HepG2 (cell line): ENCODE data around the gene RAB1B. TPM values are rescaled to one million over a fixed set of nuclear protein-coding genes. Genes with fewer than 3 reads are reported as not detected.

Experiments
- ATAC-seq: fragments of 200-7000 bp; cut with Tn5 transposase; 3 replicates; pipeline ENCODE4 v1.9.1; 2020; ENCODE audit warnings: mild to moderate bottlenecking, moderate library complexity
- BruUV-seq: library from RNA; stranded (reverse); fragments of 400-500 nt; replicated peaks from 2 replicates; lab custom pipeline; 2021; lab: Mats Ljungman, UMichigan
- CTCF ChIA-PET: fragments of 300-600 bp; formaldehyde crosslinking; extraction: SDS; loops from one replicate; lab custom pipeline; 2021; ENCODE audit warnings: low total read pairs, inconsistent platforms, low intra/inter-chr PET ratio; lab: Yijun Ruan, JAX
- POLR2A ChIA-PET: fragments of 350-600 bp; sonication (Branson Sonifier 250); formaldehyde crosslinking; loops from one replicate; lab custom pipeline; 2020; ENCODE audit warnings: antibody characterized with exemption, inconsistent platforms; lab: Yijun Ruan, JAX
- DNase-seq: peaks from one replicate; pipeline ENCODE4 v3.0.0-alpha.2; 2015; ENCODE audit warnings: low spot score
- FAIRE-seq: peaks from 3 replicates; lab custom pipeline; 2011; peaks lifted over from hg19 to GRCh38; lab: Jason Lieb, UNC
- H2AFZ ChIP-seq: one replicate; pipeline ENCODE4 v1.6.1; 2011; ENCODE audit warnings: low read length, inconsistent platforms
- H3K27ac ChIP-seq: fragments of 300-600 bp; 3 replicates; pipeline ENCODE4 v1.8.0; 2011; ENCODE audit warnings: mixed run types, mild to moderate bottlenecking, mixed read lengths, low read length, inconsistent platforms; ENCODE audit not compliant: insufficient read depth; ENCODE audit errors: extremely low read length
- H3K27me3 ChIP-seq, 2 experiments: fragments of 200-600 bp in 1 of 2; 2 replicates in 1 of 2; 3 replicates in 1 of 2; pipeline versions ENCODE4 v1.6.0 to v1.8.0; 2011; ENCODE audit warnings: low read length in 2 of 2, mild to moderate bottlenecking in 2 of 2, moderate library complexity in 2 of 2, inconsistent platforms in 1 of 2; ENCODE audit not compliant: insufficient read depth in 2 of 2, control insufficient read depth in 1 of 2
- H3K36me3 ChIP-seq, 2 experiments: fragments of 200-600 bp in 1 of 2; replicated peaks in 1 of 2; 2 replicates in 1 of 2; 3 replicates in 1 of 2; pipeline versions ENCODE4 v1.5.1 to v1.8.0; 2011; ENCODE audit warnings: low read length in 2 of 2, inconsistent platforms in 1 of 2; ENCODE audit not compliant: insufficient read depth in 2 of 2, control insufficient read depth in 1 of 2
- H3K4me1 ChIP-seq: 2 replicates; pipeline ENCODE4 v1.5.1; 2012; ENCODE audit warnings: low read length, inconsistent platforms; ENCODE audit not compliant: insufficient read depth
- H3K4me2 ChIP-seq: 2 replicates; pipeline ENCODE4 v1.6.0; 2011; ENCODE audit warnings: low read depth, low read length, inconsistent platforms
- H3K4me3 ChIP-seq, 3 experiments: fragments of 200-600 bp in 1 of 3; sonication (generic), shearing (Covaris generic) in 1 of 3; replicated peaks in 1 of 3; 2 replicates each; pipeline ENCODE4 v1.5.1; 2011 to 2016; ENCODE audit warnings: low read length in 3 of 3, inconsistent platforms in 2 of 3, low read depth in 2 of 3, mild to moderate bottlenecking in 2 of 3, control low read depth in 1 of 3, mixed read lengths in 1 of 3; ENCODE audit not compliant: insufficient read depth in 1 of 3
- H3K79me2 ChIP-seq: one replicate; pipeline ENCODE4 v1.6.1; 2011; ENCODE audit warnings: low read length, inconsistent platforms; ENCODE audit not compliant: insufficient read depth
- H3K9ac ChIP-seq: 2 replicates; pipeline ENCODE4 v1.6.0; 2011; ENCODE audit warnings: mild to moderate bottlenecking, low read depth, low read length, inconsistent platforms; ENCODE audit not compliant: insufficient read depth
- H3K9me3 ChIP-seq: 2 replicates; pipeline ENCODE4 v1.5.1; 2012; ENCODE audit warnings: mild to moderate bottlenecking, low read length
- H4K20me1 ChIP-seq: 2 replicates; pipeline ENCODE4 v1.6.0; 2011; ENCODE audit warnings: inconsistent platforms, mild to moderate bottlenecking, low read length, moderate library complexity; ENCODE audit not compliant: insufficient read depth
- ATF4 ChIP-seq, 2 experiments: fragments of 450-650 bp in 1 of 2; sonication (generic) in 1 of 2; formaldehyde crosslinking; IDR thresholded peaks; 2 replicates each; pipeline versions ENCODE4 v1.5.0 to v1.8.0; 2020 to 2022; ENCODE audit warnings: mild to moderate bottlenecking in 1 of 2, missing genetic modification reagents in 1 of 2
- E2F2 ChIP-seq: sonication (generic); formaldehyde crosslinking; IDR thresholded peaks from 2 replicates; pipeline ENCODE4 v1.4.0; 2020; ENCODE audit warnings: missing genetic modification reagents, borderline replicate concordance
- ISX ChIP-seq: sonication (generic); formaldehyde crosslinking; conservative IDR thresholded peaks from 2 replicates; pipeline ENCODE4 v1.5.0; 2020; ENCODE audit warnings: missing genetic modification reagents
- PRPF4 ChIP-seq: fragments of 200-400 bp; formaldehyde crosslinking; IDR thresholded peaks from 2 replicates; pipeline ENCODE4 v1.6.1; 2016; ENCODE audit warnings: low read length, low read depth; ENCODE audit not compliant: poor library complexity, severe bottlenecking
- THAP8 ChIP-seq: sonication (generic); formaldehyde crosslinking; IDR thresholded peaks from 2 replicates; pipeline ENCODE4 v1.5.1; 2020; ENCODE audit warnings: missing genetic modification reagents, mild to moderate bottlenecking, borderline replicate concordance
- ZFYVE20 ChIP-seq: sonication (generic); formaldehyde crosslinking; IDR thresholded peaks from 2 replicates; pipeline ENCODE4 v1.8.0; 2023; ENCODE audit warnings: low read depth, mild to moderate bottlenecking, moderate library complexity, missing genetic modification reagents, borderline replicate concordance
- ZNF205 ChIP-seq: IDR thresholded peaks from 2 replicates; pipeline ENCODE4 v1.6.1; 2018; ENCODE audit warnings: missing biosample characterization, missing genetic modification reagents
- ZNF275 ChIP-seq: sonication (generic); formaldehyde crosslinking; IDR thresholded peaks from 2 replicates; pipeline ENCODE4 v1.8.0; 2022; ENCODE audit warnings: missing genetic modification reagents, mild to moderate bottlenecking, inconsistent platforms, borderline replicate concordance
- ZNF660 ChIP-seq: sonication (generic); formaldehyde crosslinking; IDR thresholded peaks from 2 replicates; pipeline ENCODE4 v1.5.1; 2020; ENCODE audit warnings: mild to moderate bottlenecking, low read depth, missing genetic modification reagents, borderline replicate concordance
- ZNF839 ChIP-seq: sonication (generic); formaldehyde crosslinking; IDR thresholded peaks from 2 replicates; pipeline ENCODE4 v1.4.0; 2020; ENCODE audit warnings: missing genetic modification reagents, mild to moderate bottlenecking, borderline replicate concordance
- ZNF879 ChIP-seq: sonication (generic); formaldehyde crosslinking; IDR thresholded peaks from 2 replicates; pipeline ENCODE4 v1.8.1; 2023; ENCODE audit warnings: missing genetic modification reagents
- WGBS: methylation state at CpG from one replicate; pipeline ENCODE4 v1.1.6; 2017; ENCODE audit warnings: low lambda C conversion rate; 5-methylcytosine and 5-hydroxymethylcytosine counted together
- in situ Hi-C: cut with HindIII; loops from 2 replicates; pipeline ENCODE4 v1.10.0; 2017; ENCODE audit warnings: low pct_unique_long_range_greater_than_20kb; ENCODE audit not compliant: extremely low pct_ligation_motif_present
- intact Hi-C: fragments of 100-400 bp; cut with micrococcal nuclease; formaldehyde crosslinking; loops from one replicate; pipeline ENCODE4 v1.10.0; 2022; ENCODE audit not compliant: unreplicated experiment
- polyA plus RNA-seq, 8 experiments: library from polyadenylated mRNA; depleted of rRNA in 3 of 8; stranded (reverse) in 7 of 8; unstranded in 1 of 8; fragments of >200 nt; fragmentation: Illumina TruSeq in 4 of 8; extraction: Trizol in 4 of 8; gene quantifications; 2 replicates each; pipeline versions ENCODE4 v1.2.1 to v1.2.3, GENCODE V29; 2011 to 2016; ENCODE audit warnings: low read depth in 4 of 8, missing spikeins in 1 of 8, mixed read lengths in 1 of 8; ENCODE audit not compliant: insufficient read depth in 1 of 8
- total RNA-seq, 5 experiments: library from RNA; depleted of rRNA; stranded (reverse); fragments of >200 nt; fragmentation: Illumina TruSeq; extraction: Trizol; gene quantifications; 2 replicates each; pipeline ENCODE4 v1.2.3, GENCODE V29; 2016; ENCODE audit warnings: low read depth in 1 of 5
- TF ChIP-seq, protein P1 (sequence below): IDR thresholded peaks from 2 replicates; pipeline ENCODE4 v1.6.1; 2012; ENCODE audit warnings: inconsistent platforms
- TF ChIP-seq, protein P2 (sequence below): IDR thresholded peaks from 2 replicates; pipeline ENCODE4 v1.6.1; 2016; ENCODE audit warnings: missing genetic modification reagents, missing compliant biosample characterization
- TF ChIP-seq, protein P3 (sequence below): sonication (generic); formaldehyde crosslinking; IDR thresholded peaks from 2 replicates; pipeline ENCODE4 v1.4.0; 2020; ENCODE audit warnings: missing genetic modification reagents, borderline replicate concordance

Gene RAB1B
- total and polyA plus RNA-seq, 2 of the 13 experiments (the other 11 are each of a cell fraction or from before 2014, with no cell fraction given): 77.9 to 87.9 TPM

GRCh38 chr11:66316849-66317251 lies 48.4 kb downstream of the RAB1B start, which contains the start of gene CD248:
Gene CD248 (minus strand): TSS chr11:66317044. CDS start chr11:66317027, 17 bp downstream.
- BruUV-seq: no TSS peak
- CTCF ChIA-PET: no interaction called here
- intact Hi-C loops: loop anchor here (10.0 kb wide), 1 partner anchor 68 kb away; no protein-coding TSS in a partner anchor
- ATAC-seq (peak; percentile 12), DNase-seq (no peak), FAIRE-seq (no peak)
- WGBS: 40% methylated on average over 5 of the region's 29 CpGs
- POLR2A ChIA-PET: interaction anchor here (0.8 to 3.7 kb wide), 7 partner anchors 10 to 34 kb away, joined by 3 to 28 read pairs (median 6); partner anchors contain the start of genes B4GAT1, BRMS1, RIN1 and YIF1A
- H3K9ac ChIP-seq: peak within 1 kb of the TSS; percentile 40
- 0 out of 5 replicates have a peak, but pooled peaks cover 0 to 4% of the 10 kb centered on the region in 2 experiments for H3K27me3 ChIP-seq
- no peak within 1 kb of the TSS for H2AFZ ChIP-seq
- H3K4me3 ChIP-seq: peak within 1 kb of the TSS; percentile 11 to 66 (median 24)
- in situ Hi-C loops: no loop called here
- H3K36me3 ChIP-seq: no peaks in the 10 kb centered on the region
- no peaks in the 10 kb centered on the region for H3K9me3 ChIP-seq
- H3K27ac ChIP-seq: peak within 1 kb of the TSS; percentile 32
- H4K20me1 ChIP-seq: no peaks in the 10 kb centered on the region
- H3K4me2 ChIP-seq: peak within 1 kb of the TSS; percentile 78
- H3K79me2 ChIP-seq: no peaks in the 10 kb centered on the region
- peaks cover 39% of the 10 kb centered on the region for H3K4me1 ChIP-seq
- TF ChIP-seq PRPF4 (no peak), THAP8 (no peak), ZNF660 (CRISPR knock-in tag) (no peak), ZNF879 (CRISPR knock-in tag) (no peak), ZFYVE20 (CRISPR knock-in tag) (no peak), ZNF275 (CRISPR knock-in tag) (no peak), ZNF205 (CRISPR knock-in tag) (no peak), E2F2 (no peak), ZNF839 (CRISPR knock-in tag) (no peak), ATF4 (CRISPR knock-in tag; IDR thresholded peaks at IDR 0.05) (no peak), ISX (CRISPR knock-in tag) (no peak)
- TF ChIP-seq, protein P1, sequence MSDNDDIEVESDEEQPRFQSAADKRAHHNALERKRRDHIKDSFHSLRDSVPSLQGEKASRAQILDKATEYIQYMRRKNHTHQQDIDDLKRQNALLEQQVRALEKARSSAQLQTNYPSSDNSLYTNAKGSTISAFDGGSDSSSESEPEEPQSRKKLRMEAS: no peak
- TF ChIP-seq, protein P2, sequence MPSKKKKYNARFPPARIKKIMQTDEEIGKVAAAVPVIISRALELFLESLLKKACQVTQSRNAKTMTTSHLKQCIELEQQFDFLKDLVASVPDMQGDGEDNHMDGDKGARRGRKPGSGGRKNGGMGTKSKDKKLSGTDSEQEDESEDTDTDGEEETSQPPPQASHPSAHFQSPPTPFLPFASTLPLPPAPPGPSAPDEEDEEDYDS (CRISPR knock-in tag): peak; percentile 40; the same call in 1 of the 2 replicates
- TF ChIP-seq, protein P3, sequence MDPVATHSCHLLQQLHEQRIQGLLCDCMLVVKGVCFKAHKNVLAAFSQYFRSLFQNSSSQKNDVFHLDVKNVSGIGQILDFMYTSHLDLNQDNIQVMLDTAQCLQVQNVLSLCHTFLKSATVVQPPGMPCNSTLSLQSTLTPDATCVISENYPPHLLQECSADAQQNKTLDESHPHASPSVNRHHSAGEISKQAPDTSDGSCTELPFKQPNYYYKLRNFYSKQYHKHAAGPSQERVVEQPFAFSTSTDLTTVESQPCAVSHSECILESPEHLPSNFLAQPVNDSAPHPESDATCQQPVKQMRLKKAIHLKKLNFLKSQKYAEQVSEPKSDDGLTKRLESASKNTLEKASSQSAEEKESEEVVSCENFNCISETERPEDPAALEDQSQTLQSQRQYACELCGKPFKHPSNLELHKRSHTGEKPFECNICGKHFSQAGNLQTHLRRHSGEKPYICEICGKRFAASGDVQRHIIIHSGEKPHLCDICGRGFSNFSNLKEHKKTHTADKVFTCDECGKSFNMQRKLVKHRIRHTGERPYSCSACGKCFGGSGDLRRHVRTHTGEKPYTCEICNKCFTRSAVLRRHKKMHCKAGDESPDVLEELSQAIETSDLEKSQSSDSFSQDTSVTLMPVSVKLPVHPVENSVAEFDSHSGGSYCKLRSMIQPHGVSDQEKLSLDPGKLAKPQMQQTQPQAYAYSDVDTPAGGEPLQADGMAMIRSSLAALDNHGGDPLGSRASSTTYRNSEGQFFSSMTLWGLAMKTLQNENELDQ (CRISPR knock-in tag): no peak
